ENCODE measurements around the gene NPHS1.
A peak's percentile ranks its signal among the peaks of the same experiment; 100 is the strongest.
"Not testable (repeated sequence)": the region's sequence is repeated elsewhere in the genome, so short reads cannot be mapped to it uniquely, and the experiment has no call there.

The NPHS1 gene

DNA sequence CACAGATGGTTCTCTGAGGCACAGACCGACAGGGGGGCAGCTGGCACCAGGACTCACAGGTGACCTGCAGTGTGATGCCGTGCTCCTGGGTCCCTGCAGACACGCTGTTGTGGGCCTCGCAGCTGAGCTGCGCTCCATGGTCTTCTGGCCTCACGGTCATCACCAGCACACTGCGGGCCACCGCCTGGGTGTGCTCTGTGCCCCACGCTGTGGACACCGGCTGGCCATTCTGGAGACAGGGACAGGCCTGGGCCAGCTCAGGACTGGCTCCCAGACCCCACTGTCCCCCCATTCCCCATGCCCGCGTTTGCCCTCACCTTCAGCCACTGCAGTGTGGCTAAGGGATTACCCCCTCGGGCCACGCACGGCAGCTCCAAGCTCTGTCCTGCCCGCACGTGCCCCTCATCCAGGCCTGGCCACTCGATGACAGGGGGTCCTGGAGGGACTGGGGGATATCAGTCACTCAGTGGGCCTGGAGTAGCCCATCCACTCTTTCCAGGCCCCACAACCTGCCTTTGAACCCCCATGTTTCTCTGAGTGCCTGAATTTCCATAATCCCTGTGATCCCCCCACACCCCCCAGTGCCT lies 3.3 kb downstream of the NPHS1 start:
- DNase-seq (ENCODE audit: low spot score) = no peak

DNA sequence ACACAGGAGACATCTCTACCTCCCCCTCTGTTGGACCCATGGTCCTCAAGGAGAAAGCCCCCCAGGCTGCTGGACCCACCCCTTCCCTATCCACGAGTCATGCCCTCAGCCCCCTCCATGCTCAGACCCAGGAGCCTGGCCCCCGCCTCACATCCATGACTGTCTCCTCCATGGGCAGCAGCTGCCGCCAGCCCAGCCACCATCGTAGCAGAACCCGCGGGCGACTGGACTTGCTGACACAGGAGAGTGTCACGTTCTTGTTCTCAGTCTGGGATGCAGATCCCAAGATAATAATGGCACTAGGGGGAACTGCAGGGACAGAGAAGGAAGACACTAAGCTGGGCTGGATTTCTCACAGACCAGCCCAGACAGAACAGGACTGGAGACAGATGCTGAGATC lies 3.8 kb downstream of the NPHS1 start:
- no peak for DNase-seq (ENCODE audit: low spot score)

DNA sequence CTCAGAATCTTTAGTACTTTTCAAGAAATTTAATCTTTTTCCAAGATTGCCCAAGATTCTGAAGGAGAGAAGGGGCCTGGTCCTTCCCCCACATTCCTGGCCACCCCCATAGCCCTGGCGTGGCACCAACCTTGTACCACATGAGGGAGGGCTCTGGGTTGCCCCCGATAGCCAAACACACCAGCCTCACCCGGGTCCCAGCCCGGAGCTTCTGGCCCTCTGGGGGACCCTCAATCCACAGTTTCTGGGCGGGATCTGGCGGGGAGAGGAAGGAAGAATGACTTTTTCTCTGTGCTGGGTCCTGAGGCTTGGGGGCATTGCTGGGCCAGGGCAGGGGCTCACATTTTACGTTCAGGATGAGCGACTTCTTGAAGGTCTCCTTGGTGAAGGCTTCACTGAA lies 4.4 kb downstream of the NPHS1 start:
- no peak for DNase-seq (ENCODE audit: low spot score)

DNA sequence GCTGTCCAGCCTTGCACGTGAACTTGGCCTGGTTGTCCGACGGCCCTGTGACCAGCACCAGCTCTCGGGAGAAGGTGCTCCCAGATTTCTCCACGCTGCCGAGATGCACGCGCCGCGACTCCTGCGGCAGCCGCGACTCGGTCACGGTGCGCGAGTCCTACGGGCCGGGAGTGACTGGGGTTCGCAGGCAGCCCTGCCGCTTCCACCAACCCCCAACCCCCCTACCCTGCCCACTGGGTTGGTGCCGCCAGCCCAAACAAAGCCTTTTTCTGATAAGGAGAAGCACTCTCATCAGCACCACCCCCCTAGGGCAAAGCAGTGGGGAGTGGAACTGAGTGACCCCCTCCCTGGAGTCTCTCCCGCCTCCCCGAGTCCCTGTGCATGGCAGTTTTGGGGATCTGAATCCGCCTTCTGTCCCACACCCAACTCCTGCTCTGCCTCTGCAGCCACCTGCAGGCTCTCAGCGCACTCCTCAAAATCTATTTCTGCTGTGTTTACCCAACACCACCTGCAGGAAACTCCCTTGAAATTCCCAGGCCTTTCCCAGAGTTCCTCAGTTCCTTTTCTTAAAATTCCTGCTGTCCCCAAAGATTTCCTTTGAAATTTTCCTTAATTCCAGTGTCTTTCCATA lies 6.2 kb downstream of the NPHS1 start:
- peak; percentile 44 for DNase-seq (ENCODE audit: low spot score)

DNA sequence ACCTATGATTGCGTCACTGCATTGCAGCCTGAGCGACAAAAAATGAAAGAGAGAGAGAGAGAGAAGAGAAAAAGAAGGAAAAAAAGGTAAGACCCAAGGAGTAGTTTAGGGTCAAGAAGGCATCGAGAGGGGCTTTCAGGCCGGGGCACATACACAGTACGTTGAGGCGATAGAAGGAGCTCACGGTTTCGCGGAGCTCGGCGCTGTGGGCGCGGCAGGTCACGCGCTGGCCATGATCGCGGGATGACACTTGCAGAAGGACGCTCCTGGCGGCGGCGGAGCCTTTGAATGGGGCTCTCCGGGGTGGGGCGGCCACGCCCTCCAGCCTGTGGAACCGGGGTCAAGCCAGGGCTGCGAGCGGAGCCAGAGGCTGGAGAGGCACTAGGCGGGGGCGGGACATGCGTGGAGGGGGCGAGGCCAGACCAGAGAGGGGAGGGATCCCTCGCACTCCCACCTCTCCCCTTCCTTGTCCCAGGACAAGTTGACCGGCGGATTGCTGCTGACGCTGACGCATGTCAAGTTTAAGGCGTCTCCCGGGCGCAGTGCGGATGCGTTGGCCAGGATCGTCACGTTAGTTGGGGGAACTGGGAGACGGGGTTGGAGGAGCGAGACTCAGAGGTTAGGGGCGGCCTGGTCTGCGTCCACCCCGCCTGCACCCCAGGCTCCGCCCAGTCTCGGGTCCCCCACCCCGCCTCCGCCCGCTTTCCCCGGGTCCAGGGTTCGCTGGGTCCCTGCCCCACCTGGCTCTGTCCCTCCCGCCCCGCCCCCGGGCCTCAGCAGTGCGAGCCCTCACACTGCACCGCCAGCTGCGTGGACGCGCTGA lies 6.9 kb downstream of the NPHS1 start:
- peak; percentile 39 for DNase-seq (ENCODE audit: low spot score)

DNA sequence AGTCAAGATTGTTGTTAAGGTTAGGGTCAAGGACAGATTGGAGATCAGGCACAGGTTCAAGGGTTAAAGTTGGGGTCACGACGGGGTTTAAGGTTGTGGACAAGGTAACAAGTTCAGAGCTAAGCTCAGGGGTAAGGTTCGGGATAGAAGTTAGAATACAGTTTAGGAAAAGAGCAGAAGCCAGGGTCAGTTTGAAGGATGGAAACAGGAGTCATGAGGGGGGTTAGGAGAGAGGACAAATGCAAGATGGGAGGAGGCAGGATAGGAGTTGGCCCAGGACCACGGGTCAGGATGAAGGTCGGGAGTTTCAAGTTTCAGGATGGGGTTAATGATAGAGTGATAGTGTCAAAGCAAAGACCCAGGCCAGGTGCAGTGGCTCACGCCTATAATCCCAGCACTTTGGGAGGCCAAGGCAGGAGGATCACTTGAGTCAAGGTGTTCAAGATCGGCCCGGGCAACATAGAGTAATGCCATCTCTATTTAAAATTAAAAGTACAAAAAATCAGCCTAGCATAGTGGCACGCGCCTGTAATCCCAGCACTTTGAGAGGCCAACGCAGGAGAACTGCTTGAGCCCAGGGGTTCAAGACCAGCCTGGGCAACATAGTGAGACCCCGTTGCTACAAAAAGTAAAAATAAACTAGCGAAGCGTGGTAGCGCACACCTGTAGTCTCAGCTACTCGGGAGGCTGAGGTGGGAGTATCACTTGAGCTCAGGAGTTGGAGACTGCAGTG lies 7.7 kb downstream of the NPHS1 start:
- no peak for DNase-seq (ENCODE audit: low spot score)

DNA sequence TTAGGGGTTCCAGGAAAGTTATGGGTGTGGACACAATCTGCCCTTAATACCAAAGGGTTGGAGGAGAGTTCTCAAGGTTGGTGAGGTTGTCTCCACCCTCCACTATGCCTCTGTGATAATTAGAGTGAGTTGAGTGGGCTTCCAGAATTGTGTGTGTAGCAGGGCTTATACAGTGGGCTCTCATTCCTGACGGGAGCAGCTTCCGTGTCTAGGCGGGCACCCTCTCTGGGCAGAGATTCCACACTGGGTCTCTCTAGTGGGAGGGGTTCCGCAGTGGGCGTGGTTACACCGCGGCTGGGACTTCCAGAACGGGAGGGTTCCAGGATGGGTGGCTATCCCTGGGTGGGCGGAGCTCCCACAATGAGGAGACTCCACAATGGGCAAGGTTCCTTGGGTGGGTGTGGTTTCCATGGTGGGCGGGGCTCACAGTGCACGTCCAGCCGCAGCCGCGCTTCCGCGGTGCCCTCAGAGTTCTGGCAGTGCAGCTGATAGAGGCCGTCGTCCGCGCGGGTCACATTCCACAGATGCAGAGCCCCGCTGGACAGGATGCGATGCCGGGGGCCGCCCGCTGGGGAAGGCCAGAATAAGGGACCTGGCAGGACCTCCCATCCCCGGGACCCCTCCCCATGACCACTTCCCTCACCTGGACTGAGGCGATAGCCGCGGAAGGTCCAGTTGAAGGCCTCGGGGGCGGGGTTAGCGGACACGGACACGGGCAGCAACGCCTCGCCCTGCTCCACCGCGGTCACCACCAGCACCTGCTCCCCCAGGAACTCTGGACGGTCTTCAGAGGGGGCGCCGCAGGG lies 8.4 kb downstream of the NPHS1 start:
- peak; percentile 45 for DNase-seq (ENCODE audit: low spot score)

DNA sequence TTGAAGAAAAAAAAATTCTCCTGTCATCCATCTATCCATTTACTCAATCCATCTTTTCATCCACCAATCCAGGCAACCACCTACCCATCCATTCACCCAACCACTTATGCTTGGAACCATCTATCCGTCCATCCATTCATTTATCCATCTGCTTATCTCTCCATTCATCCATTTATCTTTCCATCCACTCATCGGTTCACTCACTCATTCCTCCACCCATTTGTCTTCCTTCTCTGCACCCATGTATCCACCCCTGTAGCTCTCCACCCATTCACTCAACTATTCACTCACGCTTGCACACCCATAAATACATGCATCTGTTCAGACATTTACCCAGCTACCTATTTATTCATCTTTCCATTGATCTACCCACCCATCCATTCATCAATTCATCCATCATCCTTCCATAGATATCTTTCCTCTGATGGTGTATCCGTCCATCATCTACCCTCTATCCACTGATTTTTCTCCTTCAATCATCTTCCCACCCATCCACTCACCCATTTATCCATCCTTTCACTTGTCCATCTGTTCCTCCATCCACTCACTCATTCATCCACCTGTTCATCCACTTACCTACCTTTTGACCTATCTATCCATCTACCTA lies 9.5 kb downstream of the NPHS1 start:
- no peak for DNase-seq (ENCODE audit: low spot score)

DNA sequence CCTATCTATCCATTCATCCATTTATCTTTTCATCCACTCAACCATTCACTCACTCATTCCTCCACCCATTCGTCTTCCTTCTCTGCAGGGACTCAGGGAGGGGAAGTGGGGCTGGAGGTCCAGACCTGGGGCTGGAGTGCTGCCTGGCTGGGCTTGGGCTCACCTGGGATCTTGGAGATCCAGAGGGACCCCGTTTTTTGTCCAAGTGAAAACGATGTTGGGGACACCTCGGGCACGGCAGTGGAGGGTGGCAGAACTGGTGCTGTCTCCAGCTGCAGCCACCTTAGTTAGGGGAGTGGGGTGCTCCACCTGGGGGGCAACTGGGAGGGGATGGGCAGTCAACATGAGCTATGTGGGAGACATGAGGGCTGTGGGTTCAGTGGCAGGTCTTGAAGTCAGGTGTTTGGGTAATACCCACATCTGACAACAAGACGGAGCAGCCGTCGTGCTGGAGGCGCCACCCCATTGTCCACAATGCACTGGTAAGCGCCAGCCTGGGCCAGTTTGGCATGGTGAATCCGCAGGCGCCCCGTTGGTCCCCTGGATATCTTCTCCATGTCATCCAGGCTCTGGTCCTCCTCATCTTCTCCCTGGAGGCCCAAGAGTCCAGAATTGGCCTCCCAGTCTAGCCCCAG lies 10.2 kb downstream of the NPHS1 start:
- DNase-seq (ENCODE audit: low spot score) = no peak

DNA sequence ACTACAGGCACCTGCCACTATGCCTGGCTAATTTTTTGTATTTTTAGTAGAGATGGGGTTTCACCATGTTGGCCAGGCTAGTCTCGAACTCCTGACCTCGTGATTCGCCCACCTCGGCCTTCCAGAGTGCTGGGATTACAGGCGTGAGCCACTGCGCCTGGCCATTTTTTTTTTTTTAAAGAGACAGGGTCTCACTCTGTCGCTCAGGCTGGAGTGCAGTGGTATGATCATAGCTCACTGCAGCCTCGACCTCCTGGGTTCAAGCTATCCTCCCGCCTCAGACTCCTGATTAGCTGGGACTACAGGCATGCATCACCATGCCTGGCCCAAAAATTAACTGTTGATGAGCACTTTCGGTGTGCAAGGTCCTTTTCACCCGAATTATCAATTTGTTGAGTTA lies 16.2 kb downstream of the NPHS1 start:
- not testable (repeated sequence) for DNase-seq (ENCODE audit: low spot score)

DNA sequence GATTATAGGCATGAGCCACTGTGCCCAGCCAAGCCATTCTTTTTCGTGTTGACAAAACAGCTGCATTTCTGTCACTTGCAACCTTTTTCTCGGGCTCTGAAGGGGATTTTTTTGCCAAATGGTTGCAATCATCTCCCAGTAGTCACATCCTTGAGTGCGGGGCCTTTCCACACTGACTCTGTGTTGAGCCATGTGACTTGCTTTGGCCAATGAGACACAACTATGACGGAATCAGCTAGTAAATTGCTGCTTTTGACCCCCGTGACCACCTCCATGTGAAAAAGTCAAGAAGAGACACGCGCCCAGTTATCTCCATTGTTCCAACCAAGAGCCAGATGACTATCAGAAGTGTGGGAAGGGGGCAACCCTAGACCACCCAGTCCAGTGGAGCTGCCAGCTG lies 18.3 kb downstream of the NPHS1 start:
- no peak for DNase-seq (ENCODE audit: low spot score)

DNA sequence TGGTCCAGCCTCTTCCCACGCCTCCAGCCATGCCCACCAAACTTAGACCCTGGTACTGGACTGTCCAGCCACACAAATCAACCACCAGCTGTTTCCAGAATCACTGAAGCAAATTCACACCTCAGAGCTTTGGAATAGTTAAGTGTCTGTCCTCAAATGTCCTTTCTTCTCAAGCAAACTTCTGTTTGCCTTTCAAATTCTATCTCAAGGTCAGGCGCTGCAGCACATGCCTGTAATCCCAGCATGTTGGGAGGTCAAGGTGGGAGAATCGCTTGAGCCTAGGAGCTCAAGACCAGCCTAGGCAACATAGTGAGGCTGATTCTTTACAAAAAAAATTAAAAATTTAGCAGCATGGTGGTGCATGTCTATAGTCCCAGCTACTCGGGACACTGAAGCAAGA lies 20.2 kb downstream of the NPHS1 start:
- no peak for DNase-seq (ENCODE audit: low spot score)

DNA sequence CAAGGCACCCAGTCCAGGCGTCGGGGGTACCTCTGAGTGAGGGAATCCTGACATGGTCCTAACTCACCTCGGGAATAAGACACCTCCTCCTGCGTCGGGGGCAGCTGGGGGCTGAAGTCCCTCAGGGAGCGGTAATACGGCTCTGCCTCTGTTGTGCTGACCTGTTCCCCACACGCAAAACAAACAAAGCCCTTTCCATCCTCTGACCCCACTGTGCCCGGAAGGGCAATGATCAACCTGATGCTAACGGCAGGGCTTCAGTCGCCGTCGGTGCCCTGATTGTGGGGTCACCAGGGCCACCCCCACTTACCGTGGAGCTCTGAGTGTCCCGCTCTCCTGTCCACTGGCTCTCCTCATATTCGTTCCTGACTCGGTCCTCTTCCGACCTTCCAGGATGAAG lies 21.3 kb downstream of the NPHS1 start:
- DNase-seq (ENCODE audit: low spot score) = no peak

DNA sequence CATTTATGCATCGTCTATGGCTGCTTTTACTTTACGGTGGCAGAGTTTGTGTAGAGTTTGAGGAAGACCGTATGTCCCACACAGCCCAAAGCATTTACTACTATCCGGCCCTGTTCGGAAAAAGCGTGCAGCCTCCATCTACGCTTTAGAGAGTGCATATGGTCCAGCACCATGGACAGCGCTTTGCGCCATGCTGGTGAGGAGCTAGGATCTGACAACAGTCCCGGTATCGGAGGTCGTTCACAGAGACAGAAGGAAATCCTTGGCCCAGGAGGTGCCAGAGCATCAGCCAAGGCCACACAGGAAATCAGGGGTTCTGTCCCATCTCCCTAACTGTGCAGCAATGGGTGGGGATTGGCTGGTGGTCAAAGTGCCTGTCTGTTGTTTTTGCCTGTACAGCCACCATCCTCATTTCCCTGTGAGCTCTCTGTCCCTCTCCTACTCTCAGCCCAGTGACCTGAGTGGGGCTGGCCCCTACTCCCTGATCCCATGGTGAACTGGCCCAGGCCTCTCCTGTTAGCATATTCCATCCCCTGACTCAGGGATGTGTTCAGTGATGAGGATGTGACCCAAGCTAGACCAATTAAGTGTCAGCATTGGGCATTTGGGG lies 23.5 kb downstream of the NPHS1 start:
- peak; percentile 84 for DNase-seq (ENCODE audit: low spot score)

DNA sequence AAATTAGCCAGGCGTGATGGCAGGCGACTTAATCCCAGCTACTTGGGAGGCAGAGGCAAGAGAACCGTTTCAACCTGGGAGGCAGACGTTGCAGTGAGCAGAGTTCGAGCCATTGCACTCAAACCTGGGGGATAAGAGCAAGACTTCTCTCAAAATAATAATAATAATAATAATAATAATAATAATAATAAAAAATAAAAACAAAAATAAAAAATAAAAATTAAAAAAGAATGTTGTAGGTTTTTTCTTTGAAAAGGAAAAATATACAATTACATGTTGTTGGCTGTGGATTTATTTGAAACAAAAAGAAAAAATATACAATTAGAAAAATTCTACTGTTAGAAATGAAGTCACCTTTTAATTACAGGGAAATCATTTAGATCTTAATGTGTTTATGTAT lies 28.2 kb downstream of the NPHS1 start:
- DNase-seq (ENCODE audit: low spot score) = no peak

DNA sequence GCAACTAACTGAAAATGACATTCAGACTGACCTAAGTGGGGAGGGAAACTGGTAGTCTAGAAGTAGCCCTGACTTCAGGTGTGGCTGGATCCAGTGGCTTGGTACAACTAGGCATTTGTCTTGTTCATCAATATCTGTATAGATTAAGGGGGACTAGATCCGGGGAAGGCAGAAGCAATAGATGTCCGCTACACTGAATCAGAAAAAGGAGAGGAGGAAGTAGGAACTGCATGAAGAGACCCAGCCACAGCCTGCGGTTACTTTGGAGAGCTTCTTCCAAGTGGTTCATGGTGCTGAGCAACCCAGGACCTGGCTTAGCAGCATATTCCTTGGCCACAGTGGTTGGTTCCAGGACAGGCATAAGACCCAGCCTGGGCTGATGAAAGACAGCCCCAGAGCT lies 29.7 kb downstream of the NPHS1 start:
- DNase-seq (ENCODE audit: low spot score) = no peak

DNA sequence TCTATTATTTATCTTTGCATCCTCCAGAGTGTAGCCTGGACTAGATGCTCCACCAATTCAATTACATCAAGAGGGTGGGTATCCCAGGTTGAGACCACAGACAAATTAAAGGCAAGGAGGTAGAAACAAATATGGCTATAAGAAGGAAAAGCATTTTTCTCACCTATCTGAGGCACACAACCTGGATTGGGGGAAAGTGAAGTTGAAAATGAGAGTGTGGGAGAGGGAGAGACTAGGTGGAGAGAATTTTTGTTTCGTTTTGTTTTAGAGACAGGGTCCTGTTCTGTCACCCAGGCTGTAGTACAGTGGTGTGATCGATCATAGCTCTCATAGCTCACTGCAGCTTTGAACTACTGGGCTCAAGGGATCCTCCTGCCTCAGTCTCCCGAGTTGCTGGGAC lies 33.9 kb downstream of the NPHS1 start:
- no peak for DNase-seq (ENCODE audit: low spot score)

DNA sequence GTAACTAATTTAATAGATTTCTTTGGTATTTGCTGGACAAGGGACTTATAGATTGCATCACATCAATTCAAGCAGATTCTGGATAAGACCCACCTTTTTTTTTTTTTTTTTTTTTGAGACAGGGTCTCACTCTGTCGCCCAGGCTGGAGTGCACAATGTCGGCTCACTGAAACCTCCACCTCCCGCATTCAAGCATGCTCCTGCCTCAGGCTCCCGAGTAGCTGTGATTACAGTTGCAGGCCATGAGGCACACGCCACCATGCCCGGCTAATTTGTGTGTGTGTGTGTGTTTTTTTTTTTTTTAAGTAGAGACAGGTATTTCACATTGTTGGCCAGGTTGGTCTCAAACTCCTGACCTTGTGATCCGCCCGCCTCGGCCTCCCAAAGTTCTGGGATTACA lies 35.5 kb downstream of the NPHS1 start:
- DNase-seq (ENCODE audit: low spot score) = no peak

DNA sequence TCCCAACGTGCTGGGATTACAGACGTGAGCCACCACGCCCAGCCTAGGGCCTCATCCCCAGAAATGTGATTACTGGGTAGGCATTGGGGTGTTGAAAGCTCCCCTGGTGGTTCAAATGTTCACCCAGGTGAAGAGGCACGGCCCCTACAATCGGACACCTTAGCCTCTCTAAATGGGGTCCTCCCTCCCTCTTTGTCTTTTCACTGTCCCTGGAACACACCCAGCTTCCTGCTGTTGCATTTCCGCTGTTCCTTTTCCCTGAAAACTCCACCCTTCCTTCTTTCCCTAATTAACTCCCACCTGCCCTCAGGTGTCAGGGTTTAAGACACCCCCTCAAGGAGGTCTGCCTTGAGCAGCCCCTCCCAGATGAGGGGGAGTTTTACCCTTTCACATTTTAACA lies 36.0 kb downstream of the NPHS1 start:
- DNase-seq (ENCODE audit: low spot score) = no peak

DNA sequence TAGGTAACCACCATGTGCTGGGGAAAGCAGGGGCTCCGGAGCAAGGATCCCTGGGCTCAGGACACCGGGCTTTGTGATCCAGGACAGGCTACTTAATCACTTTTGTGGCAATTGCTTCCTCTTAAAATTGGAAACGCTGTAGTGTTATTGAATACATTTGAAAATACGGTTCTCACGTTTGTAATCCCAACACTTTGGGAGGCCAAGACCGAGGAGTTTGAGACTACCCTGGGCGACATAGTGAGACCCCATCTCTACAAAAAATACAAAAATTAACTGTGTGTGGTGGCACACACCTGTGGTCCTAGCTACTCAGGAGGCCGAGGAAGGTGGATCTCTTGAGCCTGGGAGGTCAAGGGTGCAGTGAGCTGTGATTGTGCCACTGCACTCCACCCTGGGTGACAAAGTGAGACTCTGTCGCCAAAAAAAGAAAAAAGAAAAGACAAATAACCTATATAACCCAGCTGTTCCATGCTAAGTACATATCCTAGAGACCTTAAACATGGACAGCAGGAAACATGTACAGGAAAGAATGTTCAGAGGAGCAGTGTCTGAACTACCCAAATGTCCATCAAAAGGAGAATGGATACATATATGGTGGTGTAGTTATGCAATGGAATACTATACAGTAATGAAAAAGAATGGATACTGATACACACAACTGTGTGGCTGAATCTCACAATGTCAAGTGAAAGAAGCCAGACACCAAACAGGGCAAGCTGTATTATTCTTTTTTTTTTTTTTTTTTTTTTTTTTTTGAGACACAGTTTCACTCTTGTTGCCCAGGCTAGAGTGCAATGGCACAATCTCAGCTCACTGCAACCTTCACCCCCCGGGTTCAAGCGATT lies 39.0 kb downstream of the NPHS1 start:
- no peak for DNase-seq (ENCODE audit: low spot score)

Data from AG20443 (cell line).